CMK (cell line): ENCODE data around the gene SLC22A8.
"Not testable (repeated sequence)": the region's sequence is repeated elsewhere in the genome, so short reads cannot be mapped to it uniquely, and the experiment has no call there.

Source experiments
- DNase-seq: peaks from one replicate; pipeline ENCODE4 v3.0.0-alpha.2; 2010; ENCODE audit warnings: low read depth

The SLC22A8 gene

GRCh38 chr11:62985041-62985750 is 30.4 kb downstream of the SLC22A8 start:
- DNase-seq: no peak

GRCh38 chr11:62984451-62984991 is 31.1 kb downstream of the SLC22A8 start, which contains the start of gene SLC22A6:
Gene SLC22A6 (minus strand): TSS chr11:62984967. CDS start chr11:62984690, 277 bp downstream.
- no peak for DNase-seq

- no peak for DNase-seq
Observed at GRCh38 chr11:62983536-62984199, 32.0 kb downstream of the SLC22A8 start.

GRCh38 chr11:62981743-62982142 is 33.9 kb downstream of the SLC22A8 start:
- no peak for DNase-seq

- no peak for DNase-seq
Observed at GRCh38 chr11:62980133-62980760, 35.4 kb downstream of the SLC22A8 start.

GRCh38 chr11:62976109-62976508 is 39.5 kb downstream of the SLC22A8 start:
- DNase-seq: no peak

- DNase-seq: no peak
Observed at GRCh38 chr11:62974848-62975522, 40.7 kb downstream of the SLC22A8 start.

GRCh38 chr11:62965574-62965973 is 50.1 kb downstream of the SLC22A8 start:
- no peak for DNase-seq

GRCh38 chr11:62962391-62962790 is 53.2 kb downstream of the SLC22A8 start:
- no peak for DNase-seq

- DNase-seq: no peak
Observed at GRCh38 chr11:62961017-62961570, 54.5 kb downstream of the SLC22A8 start.

- DNase-seq: no peak
Observed at GRCh38 chr11:62959422-62959980, 56.1 kb downstream of the SLC22A8 start.

- DNase-seq: no peak
Observed at GRCh38 chr11:62958547-62959421, 56.9 kb downstream of the SLC22A8 start.

- DNase-seq: no peak
Observed at GRCh38 chr11:62957147-62957546, 58.5 kb downstream of the SLC22A8 start.

- DNase-seq: no peak
Observed at GRCh38 chr11:62954478-62954877, 61.2 kb downstream of the SLC22A8 start.

- no peak for DNase-seq
Observed at GRCh38 chr11:62953811-62954210, 61.8 kb downstream of the SLC22A8 start.

GRCh38 chr11:62948765-62949320 is 66.8 kb downstream of the SLC22A8 start:
- DNase-seq: no peak

GRCh38 chr11:62945538-62945937 is 70.1 kb downstream of the SLC22A8 start:
- DNase-seq: not testable (repeated sequence)
